ENCODE measurements around the gene SHANK3.

The SHANK3 gene

DNA sequence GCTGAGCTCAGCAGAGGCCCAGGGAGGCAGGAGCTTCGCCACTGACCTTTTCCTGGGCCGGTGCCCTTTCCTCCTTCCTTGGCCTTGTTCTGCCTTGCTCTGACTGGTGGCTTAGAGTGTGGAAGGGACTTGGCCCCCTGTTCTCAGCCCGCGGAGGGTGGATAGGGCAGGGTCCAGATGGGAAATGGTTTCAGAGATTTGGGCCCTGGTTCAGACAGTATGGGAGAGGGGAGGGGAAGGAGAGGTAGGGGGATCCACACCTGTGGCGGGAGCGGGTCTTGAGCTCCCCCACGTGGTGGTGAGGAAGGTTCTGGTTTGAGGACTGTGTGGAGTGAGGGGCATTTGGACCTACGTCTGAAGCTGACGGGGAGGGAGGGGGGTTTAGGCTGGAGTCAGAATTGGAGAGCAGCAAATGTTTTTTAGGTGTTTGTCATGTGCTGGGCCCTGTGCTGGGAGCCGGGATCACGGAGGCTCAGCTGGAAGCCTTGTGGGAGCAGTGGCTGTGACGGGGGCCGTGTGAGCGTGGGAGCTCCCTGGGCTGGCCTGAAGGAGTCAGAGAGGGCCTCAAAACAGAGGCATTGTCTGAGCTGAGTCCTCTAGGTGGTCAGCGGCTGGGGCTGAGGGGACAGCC lies 27.2 kb downstream of the SHANK3 start:
- no peak for DNase-seq (ENCODE audit: low spot score)

DNA sequence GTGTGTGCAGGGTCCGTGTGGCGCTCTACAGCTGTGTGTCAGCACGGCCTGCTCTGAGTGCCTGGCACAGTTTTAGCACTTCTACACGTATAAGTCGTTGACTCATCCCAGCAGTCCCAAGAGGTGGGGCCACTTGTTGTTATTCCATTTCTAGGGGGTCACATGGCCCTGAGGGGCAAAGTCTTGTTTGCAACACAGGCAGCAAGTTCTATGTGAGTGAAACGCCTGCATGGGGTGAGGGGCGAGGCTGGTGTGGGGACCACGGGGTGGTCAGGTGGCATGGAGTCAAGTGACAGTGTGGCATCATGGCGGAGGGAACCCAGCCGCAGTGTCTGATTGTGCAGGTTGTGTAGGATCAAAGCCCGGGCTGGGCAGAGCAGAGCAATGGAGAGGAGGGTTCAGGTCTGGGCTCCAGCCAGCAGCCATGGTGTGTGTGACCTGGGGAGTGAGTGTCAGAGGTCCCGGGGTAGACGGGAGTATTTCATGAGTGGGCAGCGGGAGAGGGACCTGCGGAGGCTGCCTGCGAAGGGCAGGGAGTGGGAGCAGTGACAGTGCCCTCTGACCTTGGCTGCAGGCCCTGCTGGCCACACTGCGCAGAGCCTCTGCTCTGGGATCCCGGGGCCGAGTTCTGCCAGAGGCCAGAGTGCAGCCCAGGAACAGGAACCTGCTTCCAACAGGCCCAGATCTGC lies 27.9 kb downstream of the SHANK3 start:
- DNase-seq (ENCODE audit: low spot score) = no peak

DNA sequence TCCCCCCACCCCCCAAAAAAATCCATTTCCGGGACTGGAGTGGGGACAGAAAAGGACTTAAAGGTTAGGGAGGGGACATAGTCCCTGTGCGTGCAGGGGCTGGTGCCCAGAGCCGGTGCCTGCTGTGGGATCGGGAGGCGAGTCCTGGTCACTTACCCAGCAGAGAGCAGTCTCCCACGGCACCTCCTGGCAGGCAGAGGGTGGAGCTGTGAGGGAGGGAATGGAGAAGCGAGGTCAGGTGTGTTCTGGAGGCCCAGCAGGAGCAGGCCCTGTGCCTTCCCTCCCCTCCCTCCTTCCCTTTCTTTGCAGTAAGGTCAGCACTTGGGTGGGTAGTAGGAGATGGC lies 28.4 kb downstream of the SHANK3 start:
- no peak for DNase-seq (ENCODE audit: low spot score)

DNA sequence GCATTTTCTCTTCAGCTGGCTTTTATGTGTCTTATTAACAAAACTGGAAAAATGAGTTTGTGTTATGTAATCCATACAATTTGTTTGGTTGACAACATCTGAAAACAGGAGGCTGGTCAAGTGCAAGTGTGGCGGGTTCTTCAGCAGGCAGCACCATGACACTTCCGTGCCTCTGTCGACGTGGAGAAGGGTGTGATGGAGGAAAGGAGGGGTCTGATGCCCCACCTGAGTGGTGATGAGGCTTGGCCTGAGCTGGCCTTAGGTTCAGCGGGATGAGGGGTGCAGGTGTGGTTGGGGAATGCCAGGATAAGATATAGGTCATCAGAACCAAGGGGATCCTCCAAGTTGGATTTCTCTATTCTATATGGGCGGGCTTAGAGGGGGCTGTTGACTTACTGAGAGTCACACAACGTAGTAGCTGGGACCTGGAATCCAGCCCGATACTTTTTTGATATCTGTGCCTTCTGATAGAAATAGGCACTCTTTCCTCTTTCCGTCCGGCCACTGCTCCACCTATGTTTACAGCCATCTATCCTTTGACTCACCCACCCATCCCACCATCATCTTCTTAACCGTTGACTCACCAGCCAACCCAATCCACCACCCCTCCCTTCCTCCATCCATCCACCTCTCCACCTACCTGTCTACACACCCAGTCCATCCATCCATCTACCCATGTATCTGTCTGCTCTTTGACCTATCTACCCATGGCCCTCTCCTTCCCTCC lies 29.0 kb downstream of the SHANK3 start:
- DNase-seq (ENCODE audit: low spot score) = no peak

DNA sequence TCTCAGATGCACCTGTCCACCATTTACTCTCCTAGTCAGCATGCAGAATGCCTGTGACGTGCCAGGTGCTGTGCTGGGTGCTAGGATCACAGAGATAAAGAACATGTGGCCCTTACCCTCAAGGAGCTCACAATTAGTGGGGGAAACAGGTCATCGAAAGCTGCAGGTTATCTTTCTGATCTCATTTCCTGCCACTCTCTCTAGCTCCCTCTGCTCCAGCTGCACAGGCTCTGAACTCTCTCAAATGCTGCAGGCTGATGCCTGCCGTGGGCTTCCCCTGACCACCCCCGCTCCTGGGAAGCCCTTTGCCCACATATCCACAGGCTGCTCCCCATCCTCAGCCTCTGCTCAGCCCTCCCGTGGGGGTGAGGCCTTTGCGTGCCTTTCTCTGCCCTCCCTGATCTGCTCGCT lies 29.6 kb downstream of the SHANK3 start:
- DNase-seq (ENCODE audit: low spot score) = no peak

DNA sequence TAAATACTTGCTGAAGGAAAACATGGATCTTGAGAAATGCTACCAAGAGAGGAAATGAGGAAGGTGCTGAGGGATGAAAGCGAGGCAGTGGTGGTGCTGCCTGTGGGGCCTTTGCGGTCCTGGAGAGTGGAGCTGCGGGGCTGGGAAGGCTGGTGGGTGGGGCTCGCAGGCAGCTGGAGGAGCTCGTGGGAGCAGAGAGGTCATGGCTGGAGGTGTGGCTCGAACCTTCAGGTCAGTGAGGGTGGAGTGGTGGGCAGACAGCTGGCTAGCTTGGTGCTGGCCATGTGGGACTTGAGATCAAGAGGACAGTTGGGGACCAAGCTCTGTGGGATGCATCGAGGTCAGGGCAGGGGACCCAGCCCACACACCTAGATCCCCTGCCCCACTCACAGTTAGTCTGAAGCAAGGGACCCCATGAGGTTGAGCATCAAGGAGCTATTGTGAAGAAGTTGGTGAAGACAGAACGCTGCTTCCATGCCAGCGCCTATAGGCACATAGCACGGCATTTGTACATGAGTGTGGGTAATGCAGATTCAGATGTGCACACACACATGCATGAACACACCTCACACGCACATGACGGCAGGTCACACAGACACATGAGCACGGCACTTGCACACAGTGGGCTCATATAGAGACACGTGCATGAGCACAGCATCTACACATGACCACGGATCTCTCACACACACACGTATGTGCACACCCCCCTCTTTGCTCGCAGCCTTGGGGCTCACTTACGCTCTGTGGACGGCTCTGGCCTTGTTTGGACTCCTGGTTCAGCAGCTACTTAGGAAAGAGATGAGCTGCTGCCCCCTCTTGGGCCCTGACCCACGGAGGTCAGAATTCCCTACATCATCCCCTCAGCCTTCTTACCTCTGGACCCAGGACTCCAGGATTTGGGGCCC lies 30.4 kb downstream of the SHANK3 start:
- no peak for DNase-seq (ENCODE audit: low spot score)

DNA sequence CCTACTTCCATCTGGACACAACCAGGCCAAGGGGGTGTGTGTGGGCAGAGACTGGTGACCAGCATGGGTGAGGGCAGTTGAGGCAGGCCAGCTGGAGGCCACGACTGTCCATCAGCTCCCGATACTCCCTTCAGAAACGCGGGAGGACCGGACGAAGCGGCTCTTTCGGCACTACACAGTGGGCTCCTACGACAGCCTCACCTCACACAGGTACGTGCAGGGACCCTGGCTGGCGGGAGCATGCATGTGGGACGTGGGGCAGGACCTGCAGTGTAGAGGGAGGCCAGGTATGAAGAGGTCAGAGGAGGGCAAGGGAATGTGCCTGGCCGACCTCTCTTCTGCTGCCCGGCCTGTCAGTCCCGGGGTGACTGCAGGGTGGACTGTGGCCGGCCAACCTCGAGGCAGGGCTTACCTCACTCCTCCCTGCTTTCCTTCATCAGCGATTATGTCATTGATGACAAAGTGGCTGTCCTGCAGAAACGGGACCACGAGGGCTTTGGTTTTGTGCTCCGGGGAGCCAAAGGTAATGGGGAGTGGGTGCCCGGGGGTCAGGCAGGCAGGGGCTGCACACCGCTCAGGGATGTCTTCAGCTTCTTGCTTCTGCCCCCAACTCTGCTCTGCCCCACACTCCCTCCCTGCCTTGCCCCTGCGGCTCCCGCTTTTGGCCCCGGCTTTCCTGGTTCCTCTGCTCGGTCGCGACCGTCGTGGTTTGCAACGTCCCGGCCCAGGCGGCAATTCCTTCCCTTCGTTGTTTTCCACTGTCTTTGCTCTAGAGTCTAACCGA lies 31.3 kb downstream of the SHANK3 start:
- DNase-seq (ENCODE audit: low spot score) = no peak

DNA sequence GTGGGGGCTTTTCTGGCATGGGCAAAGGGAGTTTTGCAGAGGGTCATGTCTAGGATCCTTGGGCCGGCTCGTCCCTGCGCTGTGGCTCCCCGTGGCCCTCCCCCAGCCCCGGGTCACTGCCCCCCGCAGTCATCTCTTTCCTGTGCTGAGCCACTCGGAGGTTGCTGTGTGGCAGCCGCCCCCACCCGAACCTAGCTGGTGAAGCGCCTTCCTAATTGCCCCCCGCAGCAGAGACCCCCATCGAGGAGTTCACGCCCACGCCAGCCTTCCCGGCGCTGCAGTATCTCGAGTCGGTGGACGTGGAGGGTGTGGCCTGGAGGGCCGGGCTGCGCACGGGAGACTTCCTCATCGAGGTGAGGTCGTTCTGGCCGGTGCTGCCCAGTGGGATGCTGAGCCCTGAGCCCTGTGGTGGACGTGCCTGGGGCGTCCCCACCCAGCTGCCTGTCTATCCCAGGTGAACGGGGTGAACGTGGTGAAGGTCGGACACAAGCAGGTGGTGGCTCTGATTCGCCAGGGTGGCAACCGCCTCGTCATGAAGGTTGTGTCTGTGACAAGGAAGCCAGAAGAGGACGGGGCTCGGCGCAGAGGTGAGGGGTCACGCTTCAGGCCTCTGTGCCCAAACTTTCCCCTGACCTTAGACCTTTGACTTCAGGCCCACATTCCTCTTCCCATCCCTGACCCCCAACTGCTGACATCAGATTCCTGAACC lies 32.0 kb downstream of the SHANK3 start:
- no peak for DNase-seq (ENCODE audit: low spot score)

DNA sequence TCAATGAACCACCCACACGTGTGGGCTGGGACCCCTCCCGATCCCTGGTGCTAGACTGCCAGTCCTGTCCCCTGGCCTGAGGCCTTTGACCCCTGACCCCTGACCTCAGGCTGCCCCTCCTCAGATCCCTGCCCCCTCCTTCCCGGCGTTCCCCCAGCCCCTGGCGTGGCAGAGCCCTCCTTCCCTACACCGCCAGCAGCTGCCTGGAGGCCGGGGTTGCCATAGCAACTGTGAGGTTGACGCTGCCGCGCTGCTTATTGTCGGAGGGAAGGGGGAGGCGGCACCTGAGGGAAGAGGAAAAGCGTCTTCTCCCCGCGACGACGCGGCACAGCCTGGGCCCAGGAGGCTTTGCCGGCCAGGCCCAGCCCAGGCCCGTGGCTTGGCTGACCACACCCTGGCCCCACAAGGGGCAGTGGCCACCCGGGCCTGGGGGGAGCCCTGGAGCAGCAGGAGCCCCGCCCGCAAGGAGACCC lies 32.6 kb downstream of the SHANK3 start:
- DNase-seq (ENCODE audit: low spot score) = no peak

DNA sequence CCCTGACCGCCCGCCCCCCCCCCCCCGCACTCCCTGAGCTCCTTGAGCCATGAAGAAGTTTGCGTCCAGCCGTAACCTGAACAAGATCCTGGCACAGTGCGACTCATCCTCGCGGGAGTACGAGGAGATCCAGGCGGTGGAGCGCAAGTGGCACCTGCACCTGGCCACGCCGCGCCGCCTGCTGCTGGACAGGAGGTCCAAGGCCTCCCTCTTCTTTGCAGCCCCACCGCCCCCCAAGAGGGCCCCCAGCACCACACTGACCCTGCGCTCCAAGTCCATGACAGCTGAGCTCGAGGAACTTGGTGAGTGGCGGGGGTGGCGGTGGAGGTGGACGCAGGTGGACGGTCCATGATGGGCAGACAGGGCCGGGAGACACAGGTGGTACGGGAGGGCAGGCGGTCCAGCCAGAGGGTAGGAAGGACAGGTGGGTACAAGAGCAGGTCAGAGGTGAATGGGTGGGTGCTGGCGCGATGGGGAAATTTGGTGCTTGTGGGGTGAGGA lies 33.3 kb downstream of the SHANK3 start:
- DNase-seq (ENCODE audit: low spot score) = no peak

DNA sequence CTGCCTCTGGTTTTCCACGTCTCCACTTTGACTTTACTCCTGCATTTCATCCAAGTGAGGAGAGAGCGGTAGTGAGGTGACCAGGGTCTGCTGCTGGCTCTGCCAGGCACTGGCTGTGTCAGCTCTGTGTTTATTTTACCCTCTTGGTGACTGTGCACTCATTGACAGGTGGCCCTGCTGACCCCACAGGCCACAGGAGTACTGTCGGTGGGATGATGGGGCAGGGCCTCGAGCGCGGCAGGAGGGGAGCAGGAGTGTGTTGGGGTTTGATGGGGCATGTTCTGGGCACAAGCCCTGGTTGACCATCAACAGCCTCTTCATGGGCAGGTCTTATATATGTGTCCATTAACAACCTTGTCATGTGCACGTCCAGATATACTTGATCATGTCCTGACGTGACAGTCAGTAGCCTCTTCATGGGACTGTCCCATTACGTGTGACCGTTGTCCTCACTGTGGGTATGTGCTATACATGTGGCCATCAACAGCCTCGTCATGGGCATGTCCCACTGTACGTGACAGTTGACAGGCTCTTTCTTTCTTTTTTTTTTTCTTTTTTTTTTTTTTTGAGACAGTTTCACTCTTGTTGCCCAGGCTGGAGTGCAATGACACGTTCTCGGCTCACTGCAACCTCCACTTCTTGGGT lies 34.0 kb downstream of the SHANK3 start:
- DNase-seq (ENCODE audit: low spot score) = no peak

DNA sequence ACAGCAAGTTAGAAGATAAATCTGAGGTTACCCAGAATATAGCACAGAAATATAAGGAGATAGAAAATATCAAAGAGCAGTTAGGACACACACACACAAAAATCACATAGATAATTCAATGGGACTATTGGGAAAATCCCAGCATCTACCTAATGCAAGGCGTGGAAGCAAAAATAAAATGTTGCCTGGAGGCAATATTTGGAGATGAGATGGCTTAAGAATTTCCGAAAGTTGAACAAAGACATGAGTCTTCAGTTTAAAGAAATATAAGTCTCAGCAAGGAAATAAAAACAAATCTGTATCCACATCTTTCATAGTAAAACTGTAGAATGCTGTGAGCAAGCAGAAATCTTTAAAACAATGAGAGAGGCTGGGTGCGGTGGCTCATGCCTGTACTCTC lies 35.9 kb downstream of the SHANK3 start:
- DNase-seq (ENCODE audit: low spot score) = no peak

DNA sequence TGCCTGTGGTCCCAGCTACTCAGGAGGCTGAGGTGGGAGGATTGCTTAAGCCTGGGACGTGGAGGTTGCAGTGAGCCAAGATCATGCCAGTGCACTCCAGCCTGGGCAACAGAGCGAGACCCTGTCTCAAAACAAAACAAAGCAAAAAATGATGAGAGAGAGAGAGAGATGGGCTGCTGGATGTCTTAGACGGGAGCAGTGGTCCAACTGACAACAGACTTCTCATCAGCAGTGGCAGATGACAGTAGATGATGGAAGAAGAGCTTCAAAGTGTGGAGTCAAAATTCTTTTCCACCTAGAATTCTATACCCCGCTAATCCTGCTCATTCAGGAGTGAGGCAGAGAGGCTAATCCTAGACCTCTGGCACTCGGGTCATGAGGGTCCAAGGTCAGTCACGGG lies 36.4 kb downstream of the SHANK3 start:
- no peak for DNase-seq (ENCODE audit: low spot score)

DNA sequence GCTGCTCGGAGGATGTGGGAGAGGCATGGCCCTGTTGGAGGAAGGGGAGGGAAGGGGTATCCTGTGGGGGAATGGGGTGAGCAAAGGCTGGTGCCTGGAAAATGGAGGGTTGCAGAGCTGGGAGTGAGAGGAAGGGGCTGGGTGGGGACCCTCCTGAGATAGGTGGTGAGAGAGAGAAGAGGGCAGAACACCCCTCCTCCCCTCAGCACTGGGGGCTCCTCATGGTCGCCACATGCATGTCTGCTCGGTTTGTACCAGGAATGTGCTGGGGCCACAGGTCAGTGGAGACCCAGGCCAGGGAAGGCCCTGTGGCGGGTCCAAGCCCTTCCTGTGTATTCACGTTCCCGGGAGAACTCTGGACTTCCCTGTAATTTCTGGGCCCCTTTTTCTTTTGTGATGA lies 37.6 kb downstream of the SHANK3 start:
- DNase-seq (ENCODE audit: low spot score) = no peak

DNA sequence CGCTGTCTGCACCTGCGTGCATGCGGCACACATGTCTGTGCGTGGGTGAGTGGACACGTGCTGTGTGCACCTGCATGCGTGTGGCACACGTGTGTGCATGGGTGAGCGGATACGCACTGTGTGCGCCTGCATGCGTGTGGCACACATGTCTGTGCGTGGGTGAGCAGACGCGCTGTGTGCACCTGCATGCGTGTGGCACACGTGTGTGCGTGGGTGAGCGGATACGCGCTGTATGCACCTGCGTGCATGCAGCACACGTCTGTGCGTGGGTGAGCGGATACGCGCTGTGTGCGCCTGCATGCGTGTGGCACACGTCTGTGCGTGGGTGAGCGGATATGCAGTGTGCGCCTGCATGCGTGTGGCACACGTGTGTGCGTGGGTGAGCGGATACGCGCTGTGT lies 38.3 kb downstream of the SHANK3 start:
- DNase-seq (ENCODE audit: low spot score) = no peak

DNA sequence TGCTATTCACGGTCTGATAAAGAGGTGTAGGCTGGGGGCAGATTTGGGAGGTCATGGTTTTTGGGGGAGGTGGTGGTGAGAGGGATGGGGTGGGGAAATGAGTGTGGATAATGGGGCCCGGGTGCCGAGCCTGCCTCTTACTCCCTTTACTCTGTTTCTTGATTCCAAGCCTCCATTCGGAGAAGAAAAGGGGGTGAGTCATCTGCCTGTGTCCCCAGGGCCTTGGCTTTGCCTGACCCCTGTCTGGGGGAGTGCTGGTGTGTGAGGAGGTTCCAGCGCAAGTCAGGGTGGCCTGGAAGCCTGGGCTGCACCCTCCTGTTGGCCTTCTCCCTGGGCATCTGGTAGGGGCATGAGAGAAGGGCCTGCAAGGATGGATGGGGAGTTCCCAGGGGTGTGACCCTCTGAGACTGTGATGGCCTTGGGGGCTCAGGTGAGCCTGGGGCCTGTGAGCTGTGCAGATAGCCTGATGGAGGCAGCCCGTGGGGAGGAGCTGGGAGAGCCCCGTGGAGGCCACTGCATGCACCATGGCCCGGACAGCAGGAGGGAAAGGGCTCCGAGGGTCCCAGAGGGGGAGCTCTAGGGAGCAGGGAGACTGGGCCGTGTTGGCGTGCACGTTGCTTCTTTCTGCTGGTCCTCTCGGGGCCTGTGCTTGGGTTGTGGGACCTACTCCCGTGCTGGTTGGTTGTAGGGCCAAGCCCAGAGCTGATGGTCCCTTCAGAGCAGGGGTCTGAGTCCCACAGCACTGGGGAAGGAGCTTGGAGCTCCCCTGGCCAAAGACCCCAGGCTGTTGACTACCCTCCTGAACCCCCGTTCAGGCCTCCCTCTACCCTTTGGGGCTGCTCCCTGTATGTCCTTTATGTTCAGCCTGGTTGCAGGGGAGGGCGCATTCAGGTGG lies 39.1 kb downstream of the SHANK3 start:
- no peak for DNase-seq (ENCODE audit: low spot score)

DNA sequence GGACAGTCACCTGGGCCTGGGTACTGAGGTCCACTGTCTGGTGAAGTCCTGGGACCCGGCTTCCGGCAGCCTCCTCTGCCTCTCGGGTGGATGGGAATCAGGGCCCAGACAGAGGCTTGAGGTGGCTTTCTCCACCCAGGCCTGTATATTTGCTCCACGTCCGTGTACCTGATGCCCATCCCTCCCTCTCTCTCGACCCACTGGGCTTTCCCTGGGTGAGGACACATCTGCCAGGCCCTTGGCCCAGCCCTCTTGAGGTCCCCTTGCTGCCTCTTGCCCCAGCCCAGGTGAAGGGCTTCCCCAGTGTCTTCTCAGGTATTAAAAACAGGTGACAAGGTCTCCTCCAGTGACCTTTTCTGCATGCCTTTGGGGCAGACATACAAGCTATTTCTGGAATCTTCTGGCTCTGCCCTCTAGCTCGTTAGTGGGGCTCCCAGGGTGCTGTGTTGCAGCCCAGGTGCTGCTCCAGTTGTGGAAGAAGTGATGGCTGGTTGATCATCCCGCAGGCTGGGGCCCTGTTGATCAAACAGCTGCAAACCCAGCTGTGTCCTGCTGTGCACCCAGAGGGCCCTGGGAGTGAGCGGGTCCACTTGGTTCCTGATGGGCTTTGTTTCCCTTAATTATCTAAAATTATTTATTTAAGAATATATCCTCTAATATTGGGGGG lies 39.9 kb downstream of the SHANK3 start:
- DNase-seq (ENCODE audit: low spot score) = no peak

DNA sequence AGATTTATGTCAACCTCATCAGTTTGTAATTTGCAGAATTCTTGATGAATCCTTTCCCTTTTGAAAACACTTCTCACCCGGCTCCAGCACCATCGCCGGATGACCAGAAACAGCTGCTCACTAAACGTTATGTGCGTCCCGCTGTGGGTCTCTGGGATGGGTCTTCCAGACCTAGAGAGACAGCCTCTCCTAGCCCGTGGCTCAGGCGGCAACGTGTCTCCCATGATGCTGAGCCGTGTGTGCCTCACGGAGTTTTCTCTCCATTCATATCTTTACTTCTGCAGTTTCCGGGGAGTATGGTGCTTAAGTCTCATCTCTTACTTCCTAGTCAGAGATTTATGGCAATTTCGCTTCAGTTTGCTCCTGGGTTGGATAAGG lies 40.4 kb downstream of the SHANK3 start:
- DNase-seq (ENCODE audit: low spot score) = no peak

All from hematopoietic multipotent progenitor cell treated with erythropoietin and hydrocortisone succinate and interleukin-3 and kit ligand, for 15 days (in vitro differentiated cells).